VCaP (cell line): ENCODE results near the gene MEF2C.

ENCODE experiments used
- H3K27ac ChIP-seq: fragments of 450-650 bp; 2 replicates; pipeline ENCODE4 v1.5.1; 2017
- TF ChIP-seq, protein P1 (sequence below): fragments of 450-650 bp; conservative IDR thresholded peaks from 2 replicates; pipeline ENCODE4 v1.5.1; 2017; ENCODE audit warnings: mild to moderate bottlenecking, moderate library complexity

Gene MEF2C

DNA sequence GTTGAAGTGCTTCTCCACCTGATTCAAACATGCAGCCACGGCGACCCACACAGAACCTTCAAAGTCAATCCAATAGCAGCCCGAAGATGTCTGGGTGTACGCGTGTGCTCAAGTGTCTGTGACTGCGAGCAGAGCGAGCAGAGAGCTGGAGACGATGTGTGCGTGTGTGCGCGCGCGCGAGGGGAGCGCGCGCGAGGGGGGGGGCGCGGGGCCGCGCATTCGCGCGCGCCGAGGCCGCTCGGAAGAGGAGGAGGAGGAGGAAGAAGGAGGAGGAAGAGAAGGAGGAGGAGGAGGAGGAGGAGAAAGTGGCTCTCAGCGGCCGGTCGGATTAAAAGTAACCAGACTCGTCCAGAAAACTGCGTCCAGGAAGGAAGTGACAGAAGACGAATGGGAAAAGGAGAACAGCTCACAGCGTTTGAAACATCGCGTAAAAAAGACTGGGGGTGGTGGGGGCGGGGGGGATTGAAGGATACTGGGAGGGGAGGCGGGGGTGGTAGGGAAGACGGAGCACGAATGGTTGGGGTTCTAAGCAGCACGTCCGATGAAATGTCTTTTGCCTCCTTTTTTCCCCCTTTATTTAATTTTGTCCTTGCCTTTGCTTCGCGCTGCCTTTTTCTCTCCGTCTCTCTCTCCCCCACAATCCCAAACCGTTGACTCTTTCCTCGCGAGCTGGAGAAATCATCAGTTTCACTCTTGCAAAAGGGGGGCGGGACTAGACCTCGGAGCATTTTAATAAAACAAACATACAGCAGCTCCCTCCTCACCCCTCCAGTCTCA lies at the start of gene MEF2C:
MEF2C (minus strand) TSS at position 126 of the 777 bp plus-strand sequence. CDS start 59,396 bp downstream, outside the sequence.
- H3K27ac ChIP-seq: peak within 1 kb of the TSS; percentile 34; the same call in 1 of the 2 replicates
- TF ChIP-seq, protein P1, sequence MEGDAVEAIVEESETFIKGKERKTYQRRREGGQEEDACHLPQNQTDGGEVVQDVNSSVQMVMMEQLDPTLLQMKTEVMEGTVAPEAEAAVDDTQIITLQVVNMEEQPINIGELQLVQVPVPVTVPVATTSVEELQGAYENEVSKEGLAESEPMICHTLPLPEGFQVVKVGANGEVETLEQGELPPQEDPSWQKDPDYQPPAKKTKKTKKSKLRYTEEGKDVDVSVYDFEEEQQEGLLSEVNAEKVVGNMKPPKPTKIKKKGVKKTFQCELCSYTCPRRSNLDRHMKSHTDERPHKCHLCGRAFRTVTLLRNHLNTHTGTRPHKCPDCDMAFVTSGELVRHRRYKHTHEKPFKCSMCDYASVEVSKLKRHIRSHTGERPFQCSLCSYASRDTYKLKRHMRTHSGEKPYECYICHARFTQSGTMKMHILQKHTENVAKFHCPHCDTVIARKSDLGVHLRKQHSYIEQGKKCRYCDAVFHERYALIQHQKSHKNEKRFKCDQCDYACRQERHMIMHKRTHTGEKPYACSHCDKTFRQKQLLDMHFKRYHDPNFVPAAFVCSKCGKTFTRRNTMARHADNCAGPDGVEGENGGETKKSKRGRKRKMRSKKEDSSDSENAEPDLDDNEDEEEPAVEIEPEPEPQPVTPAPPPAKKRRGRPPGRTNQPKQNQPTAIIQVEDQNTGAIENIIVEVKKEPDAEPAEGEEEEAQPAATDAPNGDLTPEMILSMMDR: no peak

DNA sequence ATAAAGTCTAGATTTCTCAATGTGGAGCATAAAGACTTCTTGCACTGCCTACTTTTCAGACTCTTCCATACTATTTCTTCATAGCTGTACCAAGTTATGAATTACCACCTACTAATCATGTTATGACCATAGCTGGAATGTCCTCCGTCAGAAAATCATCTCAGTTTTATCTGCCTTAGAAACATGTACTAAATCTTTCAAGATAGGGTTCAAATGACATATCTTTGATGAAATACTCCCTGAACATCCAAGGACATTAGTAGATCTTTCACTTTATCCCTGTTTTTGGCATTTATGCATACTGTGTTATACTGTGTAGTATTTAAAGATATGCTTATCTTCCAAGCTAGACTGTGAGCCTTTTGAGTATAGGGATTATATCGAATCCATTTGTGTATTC lies 49.6 kb upstream of the MEF2C start:
- TF ChIP-seq, protein P1: no peak
- no peak overlapping the region for H3K27ac ChIP-seq

DNA sequence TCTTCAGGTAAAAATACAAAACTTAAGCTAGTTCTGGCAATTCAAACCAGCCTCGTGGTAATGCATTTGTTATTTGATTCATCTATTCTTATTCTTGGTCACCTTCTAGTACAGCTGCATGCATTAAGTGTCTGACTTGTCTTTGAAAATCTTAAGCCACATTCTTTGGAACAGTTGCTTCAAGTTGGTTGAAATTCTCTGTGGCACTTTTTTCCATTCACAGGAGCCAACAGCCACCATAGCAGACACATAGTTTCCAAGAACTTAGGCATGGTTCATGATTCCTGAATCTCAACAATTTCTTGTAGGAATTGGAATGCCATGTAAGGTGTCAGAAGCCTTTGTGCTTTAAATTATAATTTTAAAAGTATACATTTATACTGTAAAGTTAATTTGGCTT lies 47.4 kb upstream of the MEF2C start:
- H3K27ac ChIP-seq: no peak overlapping the region
- TF ChIP-seq, protein P1: no peak

DNA sequence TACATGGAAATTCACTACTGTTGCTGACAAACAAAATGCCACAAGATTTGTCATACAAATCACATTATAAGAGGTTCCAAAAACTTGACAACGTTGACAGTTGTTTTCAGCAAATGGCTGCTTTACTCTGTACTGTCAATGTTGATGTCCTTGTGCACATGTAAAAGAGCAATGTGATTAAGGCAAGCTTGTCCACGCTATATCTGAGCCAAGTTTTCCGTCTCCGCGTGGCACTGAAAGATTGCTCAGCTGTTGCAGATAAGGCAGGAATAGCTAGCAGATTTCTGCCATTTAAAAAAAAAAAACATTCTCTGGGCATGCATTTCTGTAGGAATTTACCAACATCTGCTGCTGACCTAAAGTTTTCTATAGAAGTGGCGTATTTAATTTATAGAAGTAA lies 46.4 kb upstream of the MEF2C start:
- TF ChIP-seq, protein P1: no peak
- no peak overlapping the region for H3K27ac ChIP-seq

DNA sequence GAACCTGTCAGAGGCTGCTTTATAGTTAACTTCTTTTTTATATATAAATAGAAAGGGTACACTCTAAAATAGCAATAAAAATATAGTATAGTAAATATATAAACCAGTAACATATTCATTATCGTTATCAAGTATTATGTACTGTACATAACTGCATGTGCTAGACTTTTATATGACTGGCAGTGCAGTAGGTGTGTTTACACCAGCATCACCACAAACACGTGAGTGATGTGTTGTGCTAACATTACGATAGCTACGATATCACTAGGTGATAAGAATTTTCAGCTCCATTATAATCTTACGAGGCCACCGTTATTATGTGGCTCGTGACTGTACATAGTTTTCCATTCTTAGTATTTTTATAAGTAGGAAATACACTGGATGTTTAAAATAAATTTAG lies 43.8 kb upstream of the MEF2C start:
- TF ChIP-seq, protein P1: no peak

DNA sequence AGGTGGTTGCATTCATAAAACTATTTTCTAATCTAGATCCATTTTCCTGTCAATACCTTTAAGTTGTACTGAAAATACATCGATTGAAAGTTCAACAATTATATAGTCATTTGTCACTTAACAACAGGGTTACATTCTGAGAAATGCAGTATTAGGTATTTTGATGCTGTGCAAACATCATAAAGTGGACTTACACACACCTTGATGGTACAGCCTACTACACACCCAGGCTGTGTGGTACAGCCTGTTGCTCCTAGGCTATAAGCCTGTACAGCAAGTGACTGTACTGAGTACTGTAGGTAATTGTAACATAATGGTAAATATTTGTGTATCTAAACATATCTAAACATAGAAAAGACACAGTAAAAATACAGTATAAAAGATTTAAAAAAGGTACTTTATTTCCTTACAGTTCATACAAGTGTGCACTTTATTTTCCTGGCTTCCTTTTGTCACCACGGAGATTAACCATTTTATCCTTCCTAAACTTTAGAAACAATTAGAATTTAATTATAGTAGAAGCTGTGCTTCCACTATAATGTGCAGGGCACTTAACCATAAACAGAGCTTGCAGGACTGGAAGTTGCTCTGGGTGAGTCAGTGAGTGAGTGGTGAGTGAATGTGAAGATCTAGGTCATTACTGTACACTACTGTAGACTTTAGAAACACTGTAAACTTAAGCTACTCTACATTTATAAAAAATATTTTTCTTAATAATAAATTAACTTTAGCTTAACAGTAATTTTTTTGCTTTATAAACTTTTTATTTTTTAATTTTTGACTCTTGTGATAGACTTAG lies 42.9 kb upstream of the MEF2C start:
- TF ChIP-seq, protein P1: no peak
- no peak overlapping the region for H3K27ac ChIP-seq

More for the DNA sequence above, 43.8 kb upstream of the MEF2C start:
- H3K27ac ChIP-seq: no peak overlapping the region

DNA sequence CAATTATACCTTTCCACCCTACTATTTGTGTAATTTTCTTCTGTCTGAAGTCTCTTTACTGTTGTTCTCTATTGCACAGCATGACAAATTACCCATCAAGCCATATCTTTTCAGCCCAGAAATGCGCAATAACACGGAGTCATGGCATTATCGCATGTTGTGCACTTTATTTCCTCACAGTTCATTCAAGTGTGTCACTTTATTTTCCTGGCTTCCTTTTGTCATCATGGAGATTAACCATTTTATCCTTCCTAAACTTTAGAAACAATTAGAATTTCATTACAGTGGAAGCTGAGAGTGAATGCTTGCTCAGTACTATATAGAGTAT lies 41.3 kb upstream of the MEF2C start:
- TF ChIP-seq, protein P1: no peak
- no peak overlapping the region for H3K27ac ChIP-seq
